GM23338 (cell line): ENCODE measurements around the gene TGFBR1. TPM values are rescaled to one million over a fixed set of nuclear protein-coding genes. Genes with fewer than 3 reads are reported as not detected.

Source experiments
- ATAC-seq: fragments of 200-7000 bp; cut with Tn5 transposase; 3 replicates; pipeline ENCODE4 v1.9.1; 2020
- DNase-seq: peaks from one replicate; pipeline ENCODE4 v3.0.0-alpha.2; 2015; ENCODE audit warnings: low spot score
- H2AFZ ChIP-seq: fragments of 200-600 bp; sonication (generic); 2 replicates; pipeline ENCODE4 v1.8.0; 2016; ENCODE audit warnings: antibody characterized with exemption, mild to moderate bottlenecking, moderate library complexity
- H3F3A ChIP-seq: fragments of 200-600 bp; sonication (generic); replicated peaks from 2 replicates; pipeline ENCODE4 v1.8.0; 2017; ENCODE audit warnings: antibody characterized with exemption, mixed run types, low read depth
- H3K27ac ChIP-seq: fragments of 200-600 bp; sonication (generic); 2 replicates; pipeline ENCODE4 v1.6.1; 2016; ENCODE audit warnings: low read depth
- H3K27me3 ChIP-seq: fragments of 200-600 bp; sonication (generic); 2 replicates; pipeline ENCODE4 v1.8.0; 2016; ENCODE audit warnings: mild to moderate bottlenecking, mixed run types, moderate library complexity; ENCODE audit not compliant: insufficient read depth
- H3K36me3 ChIP-seq: fragments of 200-600 bp; sonication (generic); 2 replicates; pipeline ENCODE4 v1.8.0; 2016; ENCODE audit warnings: mild to moderate bottlenecking; ENCODE audit not compliant: insufficient read depth
- H3K4me1 ChIP-seq: fragments of 200-600 bp; sonication (generic); 2 replicates; pipeline ENCODE4 v1.8.0; 2016; ENCODE audit warnings: mild to moderate bottlenecking, moderate library complexity; ENCODE audit not compliant: insufficient read depth
- H3K4me2 ChIP-seq: fragments of 200-600 bp; sonication (generic); 2 replicates; pipeline ENCODE4 v1.7.1; 2017; ENCODE audit warnings: mixed run types
- H3K4me3 ChIP-seq: fragments of 200-600 bp; sonication (generic); 2 replicates; pipeline ENCODE4 v1.6.1; 2016; ENCODE audit warnings: mixed run types
- H3K79me2 ChIP-seq: fragments of 200-600 bp; sonication (generic); replicated peaks from 2 replicates; pipeline ENCODE4 v1.8.0; 2017; ENCODE audit warnings: mild to moderate bottlenecking; ENCODE audit not compliant: insufficient read depth
- H3K9me2 ChIP-seq: fragments of 200-600 bp; sonication (generic); 2 replicates; pipeline ENCODE4 v1.8.0; 2017; ENCODE audit not compliant: insufficient read depth
- H4K20me1 ChIP-seq: fragments of 200-600 bp; sonication (generic); replicated peaks from 2 replicates; pipeline ENCODE4 v1.8.0; 2017; ENCODE audit warnings: mild to moderate bottlenecking; ENCODE audit not compliant: insufficient read depth
- H3K27ac Mint-ChIP-seq: 2 replicates; pipeline ENCODE4 v1.8.0; 2020; ENCODE audit warnings: inconsistent platforms, mild to moderate bottlenecking, moderate library complexity, mixed read lengths
- H3K27me3 Mint-ChIP-seq: 3 replicates; pipeline ENCODE4 v1.8.0; 2022; ENCODE audit warnings: low read depth, mild to moderate bottlenecking, moderate library complexity, mixed read lengths, inconsistent platforms; ENCODE audit not compliant: insufficient read depth, poor library complexity
- H3K36me3 Mint-ChIP-seq: 3 replicates; pipeline ENCODE4 v1.8.0; 2021; ENCODE audit warnings: low read depth, mild to moderate bottlenecking, inconsistent platforms, moderate library complexity, mixed read lengths
- H3K4me1 Mint-ChIP-seq: 3 replicates; pipeline ENCODE4 v1.8.0; 2020; ENCODE audit warnings: mild to moderate bottlenecking, inconsistent platforms, mixed read lengths
- H3K4me3 Mint-ChIP-seq: 3 replicates; pipeline ENCODE4 v1.8.0; 2021; ENCODE audit warnings: moderate library complexity, mild to moderate bottlenecking, inconsistent platforms, mixed read lengths
- H3K9me3 Mint-ChIP-seq: 3 replicates; pipeline ENCODE4 v1.8.0; 2020; ENCODE audit warnings: moderate library complexity, mild to moderate bottlenecking, inconsistent platforms, mixed read lengths
- CREB1 ChIP-seq: fragments of 250-450 bp; sonication (Bioruptor Pico); IDR thresholded peaks from 2 replicates; pipeline ENCODE4 v1.5.0; 2020; ENCODE audit warnings: low read depth, mild to moderate bottlenecking, moderate library complexity
- EZH2 ChIP-seq: fragments of 200-600 bp; sonication (generic); IDR thresholded peaks from one replicate; pipeline ENCODE4 v1.8.0; 2017; ENCODE audit warnings: antibody characterized with exemption, mild to moderate bottlenecking, low read depth; ENCODE audit not compliant: unreplicated experiment
- EZH2phosphoT487 ChIP-seq: fragments of 200-600 bp; sonication (generic); IDR thresholded peaks from one replicate; pipeline ENCODE4 v1.8.1; 2018; ENCODE audit warnings: antibody characterized with exemption; ENCODE audit not compliant: unreplicated experiment
- STAT1 ChIP-seq: IDR thresholded peaks from one replicate; pipeline ENCODE4 v1.6.1; 2016; ENCODE audit warnings: antibody characterized with exemption; ENCODE audit not compliant: unreplicated experiment
- ZNF114 ChIP-seq: fragments of 250-450 bp; sonication (Bioruptor Pico); IDR thresholded peaks from 2 replicates; pipeline ENCODE4 v1.5.0; 2020; ENCODE audit warnings: mild to moderate bottlenecking, moderate library complexity
- ZNF331 ChIP-seq: fragments of 250-450 bp; sonication (Bioruptor Pico); IDR thresholded peaks from 2 replicates; pipeline ENCODE4 v1.5.0; 2020; ENCODE audit warnings: low read depth, mild to moderate bottlenecking, moderate library complexity
- polyA plus RNA-seq: library from polyadenylated mRNA; unstranded; fragments of >200 nt; fragmentation: Nextera tagmentation; extraction: Ambion mirVana; gene quantifications from 2 replicates; pipeline ENCODE4 v1.2.1, GENCODE V29; 2016
- total RNA-seq: library from RNA; depleted of rRNA; stranded (reverse); fragments of >200 nt; shearing (Covaris generic); gene quantifications from 2 replicates; pipeline ENCODE4 v1.2.3, GENCODE V29; 2014
- TF ChIP-seq, protein P1 (sequence below): IDR thresholded peaks from 2 replicates; pipeline ENCODE4 v1.6.1; 2016; ENCODE audit warnings: antibody characterized with exemption
- TF ChIP-seq, protein P2 (sequence below), 2 experiments: fragments of 200-600 bp in 1 of 2; sonication (generic) in 1 of 2; conservative IDR thresholded peaks; 2 replicates each; pipeline versions ENCODE4 v1.5.1 to v1.6.1; 2016 to 2017; ENCODE audit warnings: antibody characterized with exemption in 2 of 2, low read depth in 2 of 2, mild to moderate bottlenecking in 2 of 2, moderate library complexity in 1 of 2
- TF ChIP-seq, protein P3 (sequence below): IDR thresholded peaks from one replicate; pipeline ENCODE4 v1.6.1; 2018; ENCODE audit warnings: antibody characterized with exemption; ENCODE audit not compliant: unreplicated experiment

The TGFBR1 gene
- total and polyA plus RNA-seq, 2 experiments from 2014 or later = 9.3 to 40.2 TPM

DNA sequence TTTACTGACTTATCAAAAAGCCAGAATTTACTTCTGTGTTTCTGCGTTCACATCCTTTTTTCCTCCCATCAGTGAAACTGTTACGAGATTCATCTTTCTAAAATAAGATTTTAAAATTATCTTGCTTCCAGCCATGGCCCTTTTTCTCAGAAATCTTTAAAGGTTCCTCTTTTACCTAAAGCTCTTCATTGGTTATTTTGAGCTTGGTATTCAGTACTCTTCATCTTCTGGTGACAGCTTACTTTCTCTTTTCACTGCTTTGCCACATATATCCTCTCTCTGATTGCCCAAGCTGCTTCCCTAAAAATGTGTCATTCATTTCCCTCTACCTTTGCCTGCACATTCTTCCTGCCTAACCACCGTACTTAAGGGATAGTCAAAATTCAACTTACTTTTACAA lies 32.3 kb downstream of the TGFBR1 start (continued):
- TF ChIP-seq, protein P1, sequence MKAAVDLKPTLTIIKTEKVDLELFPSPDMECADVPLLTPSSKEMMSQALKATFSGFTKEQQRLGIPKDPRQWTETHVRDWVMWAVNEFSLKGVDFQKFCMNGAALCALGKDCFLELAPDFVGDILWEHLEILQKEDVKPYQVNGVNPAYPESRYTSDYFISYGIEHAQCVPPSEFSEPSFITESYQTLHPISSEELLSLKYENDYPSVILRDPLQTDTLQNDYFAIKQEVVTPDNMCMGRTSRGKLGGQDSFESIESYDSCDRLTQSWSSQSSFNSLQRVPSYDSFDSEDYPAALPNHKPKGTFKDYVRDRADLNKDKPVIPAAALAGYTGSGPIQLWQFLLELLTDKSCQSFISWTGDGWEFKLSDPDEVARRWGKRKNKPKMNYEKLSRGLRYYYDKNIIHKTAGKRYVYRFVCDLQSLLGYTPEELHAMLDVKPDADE = no peak
- TF ChIP-seq ZNF331 (CRISPR knock-in tag) = no peak
- no peak for TF ChIP-seq EZH2
- TF ChIP-seq, protein P2, sequence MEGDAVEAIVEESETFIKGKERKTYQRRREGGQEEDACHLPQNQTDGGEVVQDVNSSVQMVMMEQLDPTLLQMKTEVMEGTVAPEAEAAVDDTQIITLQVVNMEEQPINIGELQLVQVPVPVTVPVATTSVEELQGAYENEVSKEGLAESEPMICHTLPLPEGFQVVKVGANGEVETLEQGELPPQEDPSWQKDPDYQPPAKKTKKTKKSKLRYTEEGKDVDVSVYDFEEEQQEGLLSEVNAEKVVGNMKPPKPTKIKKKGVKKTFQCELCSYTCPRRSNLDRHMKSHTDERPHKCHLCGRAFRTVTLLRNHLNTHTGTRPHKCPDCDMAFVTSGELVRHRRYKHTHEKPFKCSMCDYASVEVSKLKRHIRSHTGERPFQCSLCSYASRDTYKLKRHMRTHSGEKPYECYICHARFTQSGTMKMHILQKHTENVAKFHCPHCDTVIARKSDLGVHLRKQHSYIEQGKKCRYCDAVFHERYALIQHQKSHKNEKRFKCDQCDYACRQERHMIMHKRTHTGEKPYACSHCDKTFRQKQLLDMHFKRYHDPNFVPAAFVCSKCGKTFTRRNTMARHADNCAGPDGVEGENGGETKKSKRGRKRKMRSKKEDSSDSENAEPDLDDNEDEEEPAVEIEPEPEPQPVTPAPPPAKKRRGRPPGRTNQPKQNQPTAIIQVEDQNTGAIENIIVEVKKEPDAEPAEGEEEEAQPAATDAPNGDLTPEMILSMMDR (conservative IDR thresholded peaks at IDR 0.05; ENCODE audit: low read depth in 2 of 2) = no peak
- no peak for TF ChIP-seq EZH2phosphoT487
- no peak for TF ChIP-seq STAT1
- no peak for TF ChIP-seq CREB1

DNA sequence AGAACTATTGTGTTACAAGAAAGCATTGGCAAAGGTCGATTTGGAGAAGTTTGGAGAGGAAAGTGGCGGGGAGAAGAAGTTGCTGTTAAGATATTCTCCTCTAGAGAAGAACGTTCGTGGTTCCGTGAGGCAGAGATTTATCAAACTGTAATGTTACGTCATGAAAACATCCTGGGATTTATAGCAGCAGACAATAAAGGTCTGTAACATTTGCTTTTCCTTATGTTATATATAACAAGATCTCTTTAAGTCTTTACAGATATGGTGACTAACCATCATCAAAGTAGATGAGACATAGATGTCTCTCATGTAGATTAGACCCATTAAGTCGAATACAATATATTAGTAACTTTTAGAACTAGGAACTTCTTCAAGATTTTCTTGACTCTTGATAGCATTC lies 33.0 kb downstream of the TGFBR1 start:
- H3K79me2 ChIP-seq = no peaks in the 10 kb centered on the region
- H3K27ac Mint-ChIP-seq = no peak overlapping the region
- peaks cover 5% of the 10 kb centered on the region; the same call in 1 of the 2 replicates for H4K20me1 ChIP-seq
- no peaks in the 10 kb centered on the region for H3K4me1 ChIP-seq
- no peak overlapping the region for H3K4me3 Mint-ChIP-seq
- H3K9me2 ChIP-seq = no peaks in the 10 kb centered on the region
- H3K27me3 Mint-ChIP-seq = no peaks in the 10 kb centered on the region
- H3K4me2 ChIP-seq = no peak overlapping the region
- no peak overlapping the region for H3K4me3 ChIP-seq
- H3K36me3 ChIP-seq = peaks cover 5% of the 10 kb centered on the region
- no peaks in the 10 kb centered on the region for H3F3A ChIP-seq
- H3K27me3 ChIP-seq = no peaks in the 10 kb centered on the region
- no peak overlapping the region for H2AFZ ChIP-seq
- H3K36me3 Mint-ChIP-seq = peaks cover 23% of the 10 kb centered on the region; the same call in 2 of the 3 replicates
- no peak overlapping the region for H3K27ac ChIP-seq
- ATAC-seq (no peak), DNase-seq (no peak)
- no peaks in the 10 kb centered on the region for H3K9me3 Mint-ChIP-seq
- H3K4me1 Mint-ChIP-seq = peaks cover 6% of the 10 kb centered on the region
- TF ChIP-seq EZH2 = no peak
- TF ChIP-seq CREB1 = no peak
- no peak for TF ChIP-seq ZNF331 (CRISPR knock-in tag)
- TF ChIP-seq STAT1 = no peak
- no peak for TF ChIP-seq ZNF114 (CRISPR knock-in tag)
- TF ChIP-seq, protein P2 (conservative IDR thresholded peaks at IDR 0.05; ENCODE audit: low read depth in 2 of 2) = no peak
- TF ChIP-seq, protein P3, sequence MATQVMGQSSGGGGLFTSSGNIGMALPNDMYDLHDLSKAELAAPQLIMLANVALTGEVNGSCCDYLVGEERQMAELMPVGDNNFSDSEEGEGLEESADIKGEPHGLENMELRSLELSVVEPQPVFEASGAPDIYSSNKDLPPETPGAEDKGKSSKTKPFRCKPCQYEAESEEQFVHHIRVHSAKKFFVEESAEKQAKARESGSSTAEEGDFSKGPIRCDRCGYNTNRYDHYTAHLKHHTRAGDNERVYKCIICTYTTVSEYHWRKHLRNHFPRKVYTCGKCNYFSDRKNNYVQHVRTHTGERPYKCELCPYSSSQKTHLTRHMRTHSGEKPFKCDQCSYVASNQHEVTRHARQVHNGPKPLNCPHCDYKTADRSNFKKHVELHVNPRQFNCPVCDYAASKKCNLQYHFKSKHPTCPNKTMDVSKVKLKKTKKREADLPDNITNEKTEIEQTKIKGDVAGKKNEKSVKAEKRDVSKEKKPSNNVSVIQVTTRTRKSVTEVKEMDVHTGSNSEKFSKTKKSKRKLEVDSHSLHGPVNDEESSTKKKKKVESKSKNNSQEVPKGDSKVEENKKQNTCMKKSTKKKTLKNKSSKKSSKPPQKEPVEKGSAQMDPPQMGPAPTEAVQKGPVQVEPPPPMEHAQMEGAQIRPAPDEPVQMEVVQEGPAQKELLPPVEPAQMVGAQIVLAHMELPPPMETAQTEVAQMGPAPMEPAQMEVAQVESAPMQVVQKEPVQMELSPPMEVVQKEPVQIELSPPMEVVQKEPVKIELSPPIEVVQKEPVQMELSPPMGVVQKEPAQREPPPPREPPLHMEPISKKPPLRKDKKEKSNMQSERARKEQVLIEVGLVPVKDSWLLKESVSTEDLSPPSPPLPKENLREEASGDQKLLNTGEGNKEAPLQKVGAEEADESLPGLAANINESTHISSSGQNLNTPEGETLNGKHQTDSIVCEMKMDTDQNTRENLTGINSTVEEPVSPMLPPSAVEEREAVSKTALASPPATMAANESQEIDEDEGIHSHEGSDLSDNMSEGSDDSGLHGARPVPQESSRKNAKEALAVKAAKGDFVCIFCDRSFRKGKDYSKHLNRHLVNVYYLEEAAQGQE = no peak
